Activated CD8-positive, alpha-beta T cell treated with anti-CD3 and anti-CD28 coated beads, Interleukin-2, amount 10 ng/mL, durations not matched to agents 7 days and 5 days (primary cell): ENCODE measurements around the gene SF1. TPM values are rescaled to one million over a fixed set of nuclear protein-coding genes. Genes with fewer than 3 reads are reported as not detected.

ENCODE experiments used
- ATAC-seq: fragments of 150-1000 bp; cut with Tn5 transposase; one replicate; pipeline ENCODE4 v1.10.0; 2021; ENCODE audit warnings: moderate library complexity
- CTCF ChIA-PET: fragments of 350-600 bp; sonication (Branson Sonifier 250); formaldehyde crosslinking; loops from one replicate; lab custom pipeline; 2021; ENCODE audit warnings: antibody characterized with exemption; lab: Charles Lee
- POLR2A ChIA-PET: fragments of 350-600 bp; sonication (Branson Sonifier 250); formaldehyde crosslinking; loops from one replicate; lab custom pipeline; 2021; ENCODE audit warnings: antibody characterized with exemption; lab: Charles Lee
- DNase-seq: peaks from one replicate; pipeline ENCODE4 v3.0.0-alpha.2; 2020
- H3K27ac Mint-ChIP-seq: one replicate; pipeline ENCODE4 v1.8.0; 2021; ENCODE audit warnings: mild to moderate bottlenecking, mixed read lengths
- H3K27me3 Mint-ChIP-seq: one replicate; pipeline ENCODE4 v1.8.0; 2021; ENCODE audit warnings: low read depth, mixed read lengths
- H3K36me3 Mint-ChIP-seq: one replicate; pipeline ENCODE4 v1.8.0; 2021; ENCODE audit warnings: low read depth, mixed read lengths
- H3K4me1 Mint-ChIP-seq: one replicate; pipeline ENCODE4 v1.8.0; 2021; ENCODE audit warnings: low read depth, mixed read lengths
- H3K4me3 Mint-ChIP-seq: one replicate; pipeline ENCODE4 v1.8.0; 2021; ENCODE audit warnings: mild to moderate bottlenecking, mixed read lengths
- H3K9me3 Mint-ChIP-seq: one replicate; pipeline ENCODE4 v1.8.0; 2022; ENCODE audit warnings: mixed read lengths; ENCODE audit not compliant: insufficient read depth
- total RNA-seq, 2 experiments: library from RNA; stranded (reverse); gene quantifications; one replicate each; pipeline ENCODE4 v1.2.3, GENCODE V29; 2021

SF1 gene
- total RNA-seq, 2 experiments from 2014 or later, result 421 to 423 TPM

DNA sequence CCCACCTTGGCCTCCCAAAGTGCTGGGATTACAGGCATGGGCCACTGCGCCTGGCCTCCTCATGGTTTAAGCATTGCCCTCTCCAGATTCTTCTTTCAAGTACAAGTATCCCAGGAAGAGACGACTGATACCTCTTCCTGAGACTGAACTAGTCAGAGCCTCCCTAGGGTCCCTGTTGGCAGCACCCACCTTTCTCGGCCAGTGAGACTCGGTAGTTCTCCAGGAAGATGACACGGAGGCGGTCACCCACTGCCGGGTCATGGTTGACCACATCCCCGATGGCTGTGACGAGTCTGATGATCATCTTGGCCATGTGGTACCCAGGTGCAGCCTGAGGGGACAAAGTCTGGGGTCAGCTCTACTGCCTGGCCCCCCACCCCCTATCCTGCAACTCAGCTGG lies 27.2 kb downstream of the SF1 start:
- Mint-ChIP-seq H3K27ac (no peak overlapping the region), H3K36me3 (peaks cover 13% of the 10 kb centered on the region)

DNA sequence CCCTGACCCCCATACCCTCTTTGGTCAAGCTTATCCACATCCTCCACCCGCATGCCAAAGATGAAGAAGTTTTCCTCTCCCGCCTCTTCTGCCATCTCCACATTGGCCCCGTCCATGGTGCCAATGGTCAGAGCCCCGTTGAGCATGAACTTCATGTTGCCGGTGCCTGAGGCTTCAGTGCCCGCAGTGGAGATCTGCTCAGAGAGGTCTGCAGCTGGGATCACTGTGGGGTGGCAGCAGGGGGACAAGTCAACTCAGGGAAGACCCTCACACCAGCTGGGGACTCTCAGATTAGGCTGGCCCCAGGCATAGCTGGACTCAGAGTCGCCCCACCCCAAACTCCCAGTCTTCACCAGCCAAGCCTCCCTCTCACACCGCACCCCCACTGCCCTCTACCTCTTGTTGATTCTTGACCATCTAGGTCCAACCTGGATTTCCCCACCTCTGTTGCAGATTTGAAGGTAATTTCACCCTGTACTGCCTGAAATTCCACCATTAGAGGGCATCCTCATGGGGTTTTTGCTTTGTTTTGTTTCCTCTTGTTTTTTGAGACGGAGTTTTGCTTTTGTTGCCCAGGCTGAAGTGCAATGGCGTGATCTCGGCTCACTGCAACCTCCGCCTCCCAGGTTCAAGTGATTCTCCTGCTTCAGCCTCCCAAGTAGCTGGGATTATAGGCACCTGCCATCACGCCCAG lies 27.8 kb downstream of the SF1 start:
- no peaks in the 10 kb centered on the region for H3K27me3 Mint-ChIP-seq
- ChIA-PET POLR2A (no interaction called here), CTCF (interaction anchor here (11.9 kb wide), 1 partner anchor 12 kb away, joined by 149 read pairs; the partner anchor contains the start of gene PYGM)
- peak overlapping the region; percentile 79 for H3K27ac Mint-ChIP-seq
- H3K4me1 Mint-ChIP-seq, result peaks cover 36% of the 10 kb centered on the region
- no peak overlapping the region for H3K4me3 Mint-ChIP-seq
- peaks cover 14% of the 10 kb centered on the region for H3K36me3 Mint-ChIP-seq
- H3K9me3 Mint-ChIP-seq, result no peaks in the 10 kb centered on the region
- no peak for DNase-seq
- ATAC-seq, result no peak

More for the DNA sequence above, 27.2 kb downstream of the SF1 start:
- H3K4me3 Mint-ChIP-seq, result no peak overlapping the region
- no peaks in the 10 kb centered on the region for H3K27me3 Mint-ChIP-seq
- H3K4me1 Mint-ChIP-seq, result peaks cover 35% of the 10 kb centered on the region
- DNase-seq (no peak), ATAC-seq (no peak)
- ChIA-PET CTCF (interaction anchor here (1.4 to 11.9 kb wide), 2 partner anchors 8 to 11 kb away, joined by 3 to 149 read pairs; partner anchors contain the start of gene PYGM), POLR2A (interaction anchor here (2.2 kb wide), 1 partner anchor 13 kb away, joined by 9 read pairs; no protein-coding TSS in a partner anchor)
- no peaks in the 10 kb centered on the region for H3K9me3 Mint-ChIP-seq

DNA sequence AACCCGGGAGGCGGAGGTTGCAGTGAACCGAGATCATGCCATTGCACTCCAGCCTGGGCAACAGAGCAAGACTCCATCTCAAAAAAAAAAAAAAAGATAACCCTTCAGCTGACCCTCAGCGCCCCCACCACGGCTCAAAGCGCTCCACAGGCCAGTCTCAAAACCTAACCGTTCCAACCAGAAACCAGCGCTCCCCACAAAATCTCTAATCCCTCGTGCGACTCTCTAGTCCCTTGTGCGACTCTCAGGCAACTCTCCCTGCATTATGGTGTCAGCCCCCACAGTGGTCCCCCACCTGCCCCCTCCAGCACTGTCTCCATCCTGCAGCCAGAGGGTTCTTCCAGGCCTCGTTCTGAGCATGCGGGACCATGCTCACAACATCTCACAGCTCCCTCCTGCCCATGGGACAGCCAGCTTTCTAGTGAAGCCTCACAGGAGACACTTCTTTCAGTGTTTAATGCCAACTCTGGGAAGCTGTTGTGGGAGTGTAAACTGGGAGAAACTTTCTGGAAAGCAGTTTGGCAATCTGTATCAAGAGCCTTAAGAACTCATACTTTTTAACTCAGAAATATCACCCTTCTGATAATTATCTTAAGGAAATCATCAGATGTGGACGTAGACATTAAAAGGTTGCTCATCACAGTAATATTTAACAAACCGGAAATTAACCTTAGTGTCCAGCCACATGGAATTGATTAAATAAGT lies 30.2 kb downstream of the SF1 start:
- Mint-ChIP-seq H3K4me3 (no peak overlapping the region), H3K4me1 (peaks cover 47% of the 10 kb centered on the region), H3K27me3 (no peaks in the 10 kb centered on the region), H3K9me3 (no peaks in the 10 kb centered on the region), H3K27ac (peak overlapping the region; percentile 17), H3K36me3 (peaks cover 19% of the 10 kb centered on the region)
- no peak for ATAC-seq
- ChIA-PET POLR2A (interaction anchor here (1.1 to 6.0 kb wide), 3 partner anchors 10 to 28 kb away, joined by 3 to 102 read pairs (median 4); no protein-coding TSS in a partner anchor), CTCF (interaction anchor here (1.3 to 11.9 kb wide), 5 partner anchors 9 to 59 kb away, joined by 3 to 149 read pairs (median 6); partner anchors contain the start of gene PYGM)
- no peak for DNase-seq

DNA sequence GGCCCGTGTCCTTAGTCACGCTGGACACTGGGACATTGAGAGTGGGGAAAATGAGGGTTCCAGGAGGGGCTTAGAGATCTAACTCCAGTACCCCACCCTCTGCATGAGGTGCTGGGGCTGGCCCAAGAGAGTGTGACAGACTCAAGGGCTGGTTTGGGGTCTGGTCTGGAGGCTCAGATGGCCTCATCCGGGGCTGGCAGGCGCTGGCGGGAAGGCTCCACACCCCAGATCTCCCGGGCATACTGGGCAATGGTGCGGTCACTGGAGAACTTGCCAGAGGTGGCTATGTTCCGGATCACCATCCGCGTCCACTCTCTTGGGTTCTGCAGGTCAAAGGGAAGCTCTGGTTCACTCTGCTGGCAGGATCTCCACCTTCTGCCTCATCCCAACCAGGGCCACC lies 31.9 kb downstream of the SF1 start:
- H3K27ac Mint-ChIP-seq, result peak overlapping the region; percentile 77
- peaks cover 21% of the 10 kb centered on the region for H3K36me3 Mint-ChIP-seq
- ATAC-seq (no peak), DNase-seq (no peak)
- H3K4me3 Mint-ChIP-seq, result peak overlapping the region; percentile 52
- CTCF ChIA-PET, result interaction anchor here (1.3 to 11.9 kb wide), 5 partner anchors 10 to 58 kb away, joined by 3 to 149 read pairs (median 6); partner anchors contain the start of gene PYGM
- H3K9me3 Mint-ChIP-seq, result no peaks in the 10 kb centered on the region
- H3K4me1 Mint-ChIP-seq, result peaks cover 50% of the 10 kb centered on the region
- no peaks in the 10 kb centered on the region for H3K27me3 Mint-ChIP-seq
- POLR2A ChIA-PET, result interaction anchor here (0.6 to 6.0 kb wide), 3 partner anchors 14 to 1918 kb away, joined by 3 to 102 read pairs (median 12); partner anchors contain the start of gene PYGM

DNA sequence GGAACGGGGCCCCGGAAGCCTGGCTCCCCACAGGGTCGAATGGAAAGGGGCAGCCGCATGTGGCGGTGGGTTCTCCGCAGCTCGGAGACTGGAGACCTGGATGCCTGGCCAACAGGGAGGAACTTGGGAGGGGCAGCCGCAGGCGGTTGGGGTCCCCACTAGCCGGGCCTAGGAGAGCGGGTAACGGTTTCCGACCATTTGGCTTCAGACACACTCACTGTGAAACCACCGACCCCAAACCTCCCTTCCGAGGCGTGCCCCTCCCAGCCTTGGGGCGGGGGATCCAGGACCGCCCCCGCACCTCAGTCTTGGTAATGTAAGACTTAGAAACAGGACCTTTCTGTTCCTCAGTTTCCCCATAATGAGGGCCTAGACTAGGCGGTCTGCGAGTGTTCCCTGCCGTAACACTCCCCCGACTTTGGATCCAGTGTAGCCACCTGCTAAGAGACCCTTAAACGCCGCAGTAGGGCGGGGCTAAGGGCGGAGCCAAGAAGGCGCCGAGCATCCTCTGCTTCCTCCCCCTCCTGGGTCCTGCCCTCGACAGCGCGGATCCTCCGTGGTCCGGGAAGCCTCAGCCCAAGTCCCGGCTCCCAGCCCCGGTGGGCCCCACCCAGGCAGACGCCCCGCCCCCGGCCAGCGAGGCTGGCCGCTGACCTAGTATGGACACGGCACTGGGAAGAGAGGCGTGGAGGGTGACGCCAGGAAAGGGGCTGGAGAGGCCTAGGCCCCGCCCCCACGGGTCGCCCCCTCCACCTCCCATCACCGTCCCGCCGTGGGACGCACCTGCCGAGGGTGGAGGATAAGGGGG lies 32.6 kb downstream of the SF1 start:
- ATAC-seq (peak; percentile 52), DNase-seq (peak; percentile 92)
- peaks cover 52% of the 10 kb centered on the region for H3K4me1 Mint-ChIP-seq
- POLR2A ChIA-PET, result interaction anchor here (0.7 to 6.0 kb wide), 12 partner anchors 10 to 1904 kb away, joined by 3 to 102 read pairs (median 9); partner anchors contain the start of genes MEN1, PYGM and SF1
- no peaks in the 10 kb centered on the region for H3K27me3 Mint-ChIP-seq
- peak overlapping the region; percentile 90 for H3K4me3 Mint-ChIP-seq
- H3K27ac Mint-ChIP-seq, result peak overlapping the region; percentile 97
- no peaks in the 10 kb centered on the region for H3K9me3 Mint-ChIP-seq
- CTCF ChIA-PET, result interaction anchor here (1.9 to 11.9 kb wide), 5 partner anchors 12 to 57 kb away, joined by 8 to 149 read pairs (median 28); partner anchors contain the start of genes PYGM and SF1
- peaks cover 24% of the 10 kb centered on the region for H3K36me3 Mint-ChIP-seq

DNA sequence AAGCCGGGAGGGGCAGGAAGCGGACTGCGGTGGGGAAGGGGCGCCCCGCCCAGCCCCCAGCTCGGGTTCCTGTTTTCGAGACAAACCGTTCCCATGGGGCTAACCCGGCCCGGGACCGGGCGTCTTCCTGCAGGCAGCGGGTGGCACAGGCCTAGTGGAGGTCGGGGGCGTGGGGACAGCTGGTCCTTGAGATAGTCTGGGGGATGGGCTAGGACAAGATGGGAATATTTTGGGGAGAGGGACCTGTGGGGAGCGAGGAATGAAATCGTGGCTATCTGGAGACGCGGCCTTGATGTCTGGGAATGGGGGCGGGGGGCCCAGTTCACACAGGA lies 33.2 kb downstream of the SF1 start:
- POLR2A ChIA-PET, result interaction anchor here (0.7 to 6.0 kb wide), 13 partner anchors 10 to 1904 kb away, joined by 3 to 102 read pairs (median 6); partner anchors contain the start of genes MEN1, PYGM, SF1 and TRMT112
- peaks cover 25% of the 10 kb centered on the region for H3K36me3 Mint-ChIP-seq
- CTCF ChIA-PET, result interaction anchor here (1.5 to 11.9 kb wide), 7 partner anchors 11 to 56 kb away, joined by 5 to 149 read pairs (median 14); partner anchors contain the start of genes PYGM and SF1
- peak; percentile 92 for DNase-seq
- H3K4me3 Mint-ChIP-seq, result peak overlapping the region; percentile 90
- H3K27me3 Mint-ChIP-seq, result no peaks in the 10 kb centered on the region
- peak overlapping the region; percentile 97 for H3K27ac Mint-ChIP-seq
- H3K4me1 Mint-ChIP-seq, result peaks cover 47% of the 10 kb centered on the region
- no peaks in the 10 kb centered on the region for H3K9me3 Mint-ChIP-seq
- peak; percentile 22 for ATAC-seq

DNA sequence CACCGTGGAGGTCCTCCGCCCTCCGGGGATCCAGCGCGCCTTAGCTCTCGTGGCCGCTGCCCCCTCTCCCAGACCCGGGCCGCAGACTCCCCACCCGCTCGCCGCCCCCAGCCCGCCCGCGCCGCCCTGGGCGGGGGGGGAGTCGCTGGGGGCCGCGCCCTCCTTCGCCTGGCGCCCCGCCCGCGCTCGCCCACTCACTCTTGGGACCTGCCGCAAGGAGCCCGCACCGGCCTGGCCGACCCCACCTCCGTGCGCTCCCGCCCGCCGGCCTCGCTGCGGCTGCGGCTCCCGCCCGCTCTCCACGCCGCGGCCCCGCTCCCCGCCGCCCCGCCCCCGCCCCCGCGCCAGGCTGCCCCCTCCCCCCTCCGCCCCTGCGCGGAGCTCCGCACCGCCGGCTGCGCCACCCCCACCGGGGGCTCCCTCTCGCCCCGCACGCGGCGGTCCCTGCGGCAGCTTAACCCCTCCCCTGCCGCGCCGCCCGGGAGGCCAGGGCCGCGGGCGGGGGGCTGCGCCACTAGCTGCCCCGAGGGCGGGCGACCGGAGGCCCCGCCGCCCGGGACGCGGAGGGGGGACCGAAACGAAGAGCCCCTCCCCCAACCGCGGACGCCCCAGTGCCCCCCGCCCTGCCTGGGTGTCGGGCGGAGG lies 33.7 kb downstream of the SF1 start:
- Mint-ChIP-seq H3K27ac (peak overlapping the region; percentile 97), H3K4me3 (peak overlapping the region; percentile 90), H3K4me1 (peaks cover 45% of the 10 kb centered on the region), H3K27me3 (no peaks in the 10 kb centered on the region), H3K36me3 (peaks cover 27% of the 10 kb centered on the region), H3K9me3 (no peaks in the 10 kb centered on the region)
- peak; percentile 42 for DNase-seq
- ChIA-PET POLR2A (interaction anchor here (0.6 to 6.0 kb wide), 15 partner anchors 10 to 1903 kb away, joined by 3 to 102 read pairs (median 6); partner anchors contain the start of genes MEN1, PYGM, SF1 and TRMT112), CTCF (interaction anchor here (0.9 to 11.9 kb wide), 14 partner anchors 9 to 104 kb away, joined by 3 to 149 read pairs (median 8); partner anchors contain the start of genes PYGM and SF1)
- peak; percentile 1 for ATAC-seq

DNA sequence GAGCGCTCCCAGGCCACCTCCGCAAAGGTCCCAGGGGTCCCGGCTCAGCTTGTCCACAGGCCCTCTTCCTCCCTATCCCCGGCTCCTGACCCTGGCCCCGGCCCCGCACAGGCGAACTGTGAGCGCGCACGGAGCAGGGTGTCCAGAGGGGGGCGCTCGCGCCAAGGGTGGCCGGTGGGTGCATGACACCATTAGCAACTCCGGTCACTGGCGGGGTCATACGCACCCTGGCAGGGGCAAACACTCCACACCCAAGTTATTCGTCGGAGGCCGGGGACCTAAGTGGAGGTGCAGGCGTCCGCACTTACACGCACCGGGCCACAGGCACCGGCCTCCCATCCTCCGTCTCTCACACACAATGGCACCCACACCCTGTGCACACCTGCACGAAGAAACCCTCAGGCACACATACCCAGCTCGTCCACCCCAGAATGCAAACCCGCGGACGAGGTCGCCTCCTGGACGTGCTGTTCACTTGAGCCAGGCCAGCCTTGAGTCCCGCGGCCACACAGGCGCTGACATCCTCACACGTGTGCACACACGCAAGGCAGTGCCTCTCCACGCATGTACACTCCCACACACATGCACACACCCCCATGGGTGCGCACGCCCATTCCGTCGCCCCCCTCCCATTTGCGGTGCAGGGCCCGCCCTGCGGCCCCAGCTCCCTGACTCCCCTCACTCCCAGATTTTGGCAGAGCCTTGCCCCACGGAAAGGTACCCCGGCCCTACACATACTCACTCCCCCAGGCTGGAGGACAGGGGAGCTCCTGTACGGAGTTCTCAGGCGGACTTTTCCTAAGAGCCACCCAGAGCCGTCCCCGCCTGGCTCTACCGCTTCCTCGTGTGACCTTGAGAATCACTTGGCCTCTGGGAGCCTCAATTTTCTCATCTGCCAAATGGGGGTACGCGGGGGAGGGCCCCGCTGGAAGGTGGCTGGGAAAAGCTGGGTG lies 34.5 kb downstream of the SF1 start, which contains the start of gene RASGRP2:
TSS of gene RASGRP2 (minus strand) at position 552 of the 953 bp plus-strand sequence. CDS start 1,276 bp downstream, outside the sequence.
- H3K9me3 Mint-ChIP-seq, result no peaks in the 10 kb centered on the region
- POLR2A ChIA-PET, result interaction anchor here (0.5 to 6.0 kb wide), 15 partner anchors 9 to 1565 kb away, joined by 3 to 102 read pairs (median 6); partner anchors contain the start of genes MEN1, PYGM, SF1 and TRMT112

DNA sequence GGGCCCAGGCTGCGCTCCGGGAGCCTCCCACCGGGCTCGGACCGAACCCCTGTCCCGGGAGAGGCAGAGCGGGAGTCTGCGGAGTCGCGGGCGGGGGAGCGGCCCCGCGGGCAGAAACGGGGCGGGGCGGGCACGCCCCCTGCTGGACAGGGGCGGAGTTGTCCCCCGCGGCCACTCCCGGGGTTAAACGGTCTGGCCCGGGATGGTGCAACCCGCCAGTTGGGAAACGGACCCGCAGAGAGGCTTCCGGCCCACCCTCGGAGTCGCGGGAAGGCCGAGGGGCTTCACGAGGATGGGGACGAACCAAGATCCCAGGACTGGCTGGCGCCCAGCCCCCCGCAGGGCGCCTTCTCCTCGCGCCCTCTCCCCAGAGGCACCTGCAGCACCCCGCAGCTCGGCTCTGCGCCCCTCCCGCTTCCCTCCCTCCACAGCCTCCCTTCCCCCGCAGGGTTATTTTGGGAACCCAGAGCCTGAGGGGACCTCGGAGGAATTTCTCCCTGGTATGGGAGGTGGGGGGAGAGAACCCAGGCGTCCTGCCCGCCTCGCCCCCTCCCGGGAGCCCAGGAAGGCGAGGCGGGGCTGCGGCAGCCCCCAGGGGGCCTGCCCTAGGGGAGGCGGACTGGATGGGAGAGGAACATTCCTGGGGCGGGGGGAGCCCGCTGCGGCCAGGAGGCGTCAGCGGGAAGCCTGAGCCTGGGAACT lies 35.3 kb downstream of the SF1 start:
- CTCF ChIA-PET, result interaction anchor here (0.7 to 11.9 kb wide), 18 partner anchors 9 to 106 kb away, joined by 3 to 149 read pairs (median 5); partner anchors contain the start of genes CDC42BPG, PYGM and SF1
- no peaks in the 10 kb centered on the region for H3K9me3 Mint-ChIP-seq
- H3K27me3 Mint-ChIP-seq, result no peaks in the 10 kb centered on the region
- POLR2A ChIA-PET, result interaction anchor here (1.0 to 6.0 kb wide), 8 partner anchors 21 to 67 kb away, joined by 4 to 102 read pairs (median 12); partner anchors contain the start of genes MEN1 and SF1
- H3K27ac Mint-ChIP-seq, result no peak overlapping the region
- peaks cover 32% of the 10 kb centered on the region for H3K36me3 Mint-ChIP-seq
- peaks cover 42% of the 10 kb centered on the region for H3K4me1 Mint-ChIP-seq
- ATAC-seq, result peak; percentile 24
- H3K4me3 Mint-ChIP-seq, result peak overlapping the region; percentile 84
- peak; percentile 78 for DNase-seq

More for the DNA sequence above, 34.5 kb downstream of the SF1 start, which contains the start of gene RASGRP2:
- CTCF ChIA-PET, result interaction anchor here (0.9 to 11.9 kb wide), 19 partner anchors 8 to 105 kb away, joined by 3 to 149 read pairs (median 7); partner anchors contain the start of genes CDC42BPG, PYGM and SF1
- Mint-ChIP-seq H3K4me1 (peaks cover 45% of the 10 kb centered on the region), H3K36me3 (peaks cover 32% of the 10 kb centered on the region), H3K4me3 (peak within 1 kb of the TSS; percentile 84), H3K27ac (peak within 1 kb of the TSS; percentile 85), H3K27me3 (no peaks in the 10 kb centered on the region)
- DNase-seq (peak; percentile 94), ATAC-seq (peak; percentile 48)
